H1 (cell line): ENCODE results near the gene NOB1. TPM values are rescaled to one million over a fixed set of nuclear protein-coding genes. Genes with fewer than 3 reads are reported as not detected.

ENCODE experiments used
- ASH2L ChIP-seq: fragments of 200-600, 300-600 bp; sonication (generic); IDR thresholded peaks from one replicate; pipeline ENCODE4 v1.7.1; 2017; ENCODE audit warnings: low read length
- CBX8 ChIP-seq: fragments of 300-800, 300-1000 bp; sonication (generic); IDR thresholded peaks from 2 replicates; pipeline ENCODE4 v1.7.1; 2016; ENCODE audit warnings: low read depth, low read length, borderline replicate concordance
- CHD2 ChIP-seq: IDR thresholded peaks from 2 replicates; pipeline ENCODE4 v1.6.1; 2012; ENCODE audit warnings: low read length, improper control_type of control experiment
- GTF2F1 ChIP-seq: IDR thresholded peaks from 2 replicates; pipeline ENCODE4 v1.6.1; 2012; ENCODE audit warnings: low read depth, low read length, improper control_type of control experiment, borderline replicate concordance
- NANOG ChIP-seq: IDR thresholded peaks from 2 replicates; pipeline ENCODE4 v1.6.1; 2011; ENCODE audit warnings: low read length, low read depth, mild to moderate bottlenecking, inconsistent platforms; ENCODE audit not compliant: insufficient read depth, poor library complexity, severe bottlenecking
- SRF ChIP-seq: IDR thresholded peaks from 2 replicates; pipeline ENCODE4 v1.6.1; 2011; ENCODE audit warnings: mild to moderate bottlenecking, low read depth, low read length, moderate library complexity
- TEAD4 ChIP-seq: IDR thresholded peaks from 2 replicates; pipeline ENCODE4 v1.6.1; 2012; ENCODE audit warnings: low read depth, low read length, inconsistent platforms, mixed read lengths
- polyA plus RNA-seq, 7 experiments: library from polyadenylated mRNA; depleted of rRNA in 3 of 7; stranded (reverse) in 5 of 7; unstranded in 2 of 7; fragments of >200 nt in 5 of 7; fragments of 200-250 nt in 2 of 7; gene quantifications; 1 replicate in 5 of 7; 2 replicates in 1 of 7; 4 replicates in 1 of 7; pipeline versions ENCODE4 v1.2.1 to v1.2.3, GENCODE V29; 2011 to 2013; ENCODE audit warnings: missing spikeins in 2 of 7, mixed read lengths in 2 of 7
- total RNA-seq: library from RNA; stranded (reverse); fragmentation: NEBNext Ultra II Directional; extraction: Animal tissue kit (Norgen Biotek cat#: 25700); gene quantifications from 2 replicates; pipeline ENCODE4 v1.2.1, GENCODE V29; 2021
- TF ChIP-seq, protein P1 (sequence below): fragments of 300-600 bp; sonication (generic); IDR thresholded peaks from 2 replicates; pipeline ENCODE4 v1.7.1; 2012; ENCODE audit warnings: low read length, moderate library complexity, mild to moderate bottlenecking, inconsistent platforms; ENCODE audit not compliant: insufficient replicate concordance
- TF ChIP-seq, protein P2 (sequence below): IDR thresholded peaks from 2 replicates; pipeline ENCODE4 v1.6.1; 2011; ENCODE audit warnings: low read depth, mild to moderate bottlenecking, low read length; ENCODE audit not compliant: insufficient read depth

The NOB1 gene
- total and polyA plus RNA-seq, 2 of the 8 experiments (the other 6 are each of a cell fraction or from before 2014, with no cell fraction given), result 88.2 to 108 TPM

DNA sequence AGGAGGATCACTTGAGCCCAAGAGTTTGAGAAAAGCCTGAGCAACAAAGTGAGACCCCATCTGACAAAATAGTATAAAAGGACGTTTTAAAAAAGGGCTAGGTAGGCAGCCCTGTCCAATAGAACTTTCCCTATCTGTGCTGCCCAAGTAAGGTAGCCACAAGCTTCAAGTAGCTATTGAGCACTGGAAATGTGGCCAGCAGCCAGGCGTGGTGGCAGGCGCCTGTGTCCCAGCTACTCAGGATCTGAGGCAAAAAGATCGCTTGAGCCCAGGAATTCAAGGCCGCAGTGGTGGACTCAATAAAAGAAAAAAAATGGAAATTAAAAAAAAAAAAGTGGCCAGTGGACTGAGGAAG lies 26.8 kb downstream of the NOB1 start (continued):
- TF ChIP-seq, protein P1, sequence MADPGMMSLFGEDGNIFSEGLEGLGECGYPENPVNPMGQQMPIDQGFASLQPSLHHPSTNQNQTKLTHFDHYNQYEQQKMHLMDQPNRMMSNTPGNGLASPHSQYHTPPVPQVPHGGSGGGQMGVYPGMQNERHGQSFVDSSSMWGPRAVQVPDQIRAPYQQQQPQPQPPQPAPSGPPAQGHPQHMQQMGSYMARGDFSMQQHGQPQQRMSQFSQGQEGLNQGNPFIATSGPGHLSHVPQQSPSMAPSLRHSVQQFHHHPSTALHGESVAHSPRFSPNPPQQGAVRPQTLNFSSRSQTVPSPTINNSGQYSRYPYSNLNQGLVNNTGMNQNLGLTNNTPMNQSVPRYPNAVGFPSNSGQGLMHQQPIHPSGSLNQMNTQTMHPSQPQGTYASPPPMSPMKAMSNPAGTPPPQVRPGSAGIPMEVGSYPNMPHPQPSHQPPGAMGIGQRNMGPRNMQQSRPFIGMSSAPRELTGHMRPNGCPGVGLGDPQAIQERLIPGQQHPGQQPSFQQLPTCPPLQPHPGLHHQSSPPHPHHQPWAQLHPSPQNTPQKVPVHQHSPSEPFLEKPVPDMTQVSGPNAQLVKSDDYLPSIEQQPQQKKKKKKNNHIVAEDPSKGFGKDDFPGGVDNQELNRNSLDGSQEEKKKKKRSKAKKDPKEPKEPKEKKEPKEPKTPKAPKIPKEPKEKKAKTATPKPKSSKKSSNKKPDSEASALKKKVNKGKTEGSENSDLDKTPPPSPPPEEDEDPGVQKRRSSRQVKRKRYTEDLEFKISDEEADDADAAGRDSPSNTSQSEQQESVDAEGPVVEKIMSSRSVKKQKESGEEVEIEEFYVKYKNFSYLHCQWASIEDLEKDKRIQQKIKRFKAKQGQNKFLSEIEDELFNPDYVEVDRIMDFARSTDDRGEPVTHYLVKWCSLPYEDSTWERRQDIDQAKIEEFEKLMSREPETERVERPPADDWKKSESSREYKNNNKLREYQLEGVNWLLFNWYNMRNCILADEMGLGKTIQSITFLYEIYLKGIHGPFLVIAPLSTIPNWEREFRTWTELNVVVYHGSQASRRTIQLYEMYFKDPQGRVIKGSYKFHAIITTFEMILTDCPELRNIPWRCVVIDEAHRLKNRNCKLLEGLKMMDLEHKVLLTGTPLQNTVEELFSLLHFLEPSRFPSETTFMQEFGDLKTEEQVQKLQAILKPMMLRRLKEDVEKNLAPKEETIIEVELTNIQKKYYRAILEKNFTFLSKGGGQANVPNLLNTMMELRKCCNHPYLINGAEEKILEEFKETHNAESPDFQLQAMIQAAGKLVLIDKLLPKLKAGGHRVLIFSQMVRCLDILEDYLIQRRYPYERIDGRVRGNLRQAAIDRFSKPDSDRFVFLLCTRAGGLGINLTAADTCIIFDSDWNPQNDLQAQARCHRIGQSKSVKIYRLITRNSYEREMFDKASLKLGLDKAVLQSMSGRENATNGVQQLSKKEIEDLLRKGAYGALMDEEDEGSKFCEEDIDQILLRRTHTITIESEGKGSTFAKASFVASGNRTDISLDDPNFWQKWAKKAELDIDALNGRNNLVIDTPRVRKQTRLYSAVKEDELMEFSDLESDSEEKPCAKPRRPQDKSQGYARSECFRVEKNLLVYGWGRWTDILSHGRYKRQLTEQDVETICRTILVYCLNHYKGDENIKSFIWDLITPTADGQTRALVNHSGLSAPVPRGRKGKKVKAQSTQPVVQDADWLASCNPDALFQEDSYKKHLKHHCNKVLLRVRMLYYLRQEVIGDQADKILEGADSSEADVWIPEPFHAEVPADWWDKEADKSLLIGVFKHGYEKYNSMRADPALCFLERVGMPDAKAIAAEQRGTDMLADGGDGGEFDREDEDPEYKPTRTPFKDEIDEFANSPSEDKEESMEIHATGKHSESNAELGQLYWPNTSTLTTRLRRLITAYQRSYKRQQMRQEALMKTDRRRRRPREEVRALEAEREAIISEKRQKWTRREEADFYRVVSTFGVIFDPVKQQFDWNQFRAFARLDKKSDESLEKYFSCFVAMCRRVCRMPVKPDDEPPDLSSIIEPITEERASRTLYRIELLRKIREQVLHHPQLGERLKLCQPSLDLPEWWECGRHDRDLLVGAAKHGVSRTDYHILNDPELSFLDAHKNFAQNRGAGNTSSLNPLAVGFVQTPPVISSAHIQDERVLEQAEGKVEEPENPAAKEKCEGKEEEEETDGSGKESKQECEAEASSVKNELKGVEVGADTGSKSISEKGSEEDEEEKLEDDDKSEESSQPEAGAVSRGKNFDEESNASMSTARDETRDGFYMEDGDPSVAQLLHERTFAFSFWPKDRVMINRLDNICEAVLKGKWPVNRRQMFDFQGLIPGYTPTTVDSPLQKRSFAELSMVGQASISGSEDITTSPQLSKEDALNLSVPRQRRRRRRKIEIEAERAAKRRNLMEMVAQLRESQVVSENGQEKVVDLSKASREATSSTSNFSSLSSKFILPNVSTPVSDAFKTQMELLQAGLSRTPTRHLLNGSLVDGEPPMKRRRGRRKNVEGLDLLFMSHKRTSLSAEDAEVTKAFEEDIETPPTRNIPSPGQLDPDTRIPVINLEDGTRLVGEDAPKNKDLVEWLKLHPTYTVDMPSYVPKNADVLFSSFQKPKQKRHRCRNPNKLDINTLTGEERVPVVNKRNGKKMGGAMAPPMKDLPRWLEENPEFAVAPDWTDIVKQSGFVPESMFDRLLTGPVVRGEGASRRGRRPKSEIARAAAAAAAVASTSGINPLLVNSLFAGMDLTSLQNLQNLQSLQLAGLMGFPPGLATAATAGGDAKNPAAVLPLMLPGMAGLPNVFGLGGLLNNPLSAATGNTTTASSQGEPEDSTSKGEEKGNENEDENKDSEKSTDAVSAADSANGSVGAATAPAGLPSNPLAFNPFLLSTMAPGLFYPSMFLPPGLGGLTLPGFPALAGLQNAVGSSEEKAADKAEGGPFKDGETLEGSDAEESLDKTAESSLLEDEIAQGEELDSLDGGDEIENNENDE, result no peak
- TF ChIP-seq NANOG (no peak), GTF2F1 (no peak), CBX8 (no peak), TEAD4 (no peak), CHD2 (no peak), ASH2L (no peak), SRF (no peak)
- TF ChIP-seq, protein P2, sequence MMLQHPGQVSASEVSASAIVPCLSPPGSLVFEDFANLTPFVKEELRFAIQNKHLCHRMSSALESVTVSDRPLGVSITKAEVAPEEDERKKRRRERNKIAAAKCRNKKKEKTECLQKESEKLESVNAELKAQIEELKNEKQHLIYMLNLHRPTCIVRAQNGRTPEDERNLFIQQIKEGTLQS, result no peak
- TF ChIP-seq, all 59 proteins: peak for 0
